Lower leg skin (tissue), 3 donors: Measurements from ENCODE around the gene NECAB2.

Source experiments
- CTCF ChIP-seq, 3 donors: fragments of 450-650 bp; IDR thresholded peaks; one replicate each; pipeline ENCODE4 v1.5.1; 2016; ENCODE audit warnings: antibody characterized with exemption in 3 of 3, mild to moderate bottlenecking in 3 of 3, moderate library complexity in 2 of 3
- POLR2A ChIP-seq, 2 donors: fragments of 450-650 bp; IDR thresholded peaks; one replicate each; pipeline ENCODE4 v1.6.1; 2016 to 2017; ENCODE audit warnings: antibody characterized with exemption in 2 of 2, mild to moderate bottlenecking in 1 of 2, moderate library complexity in 1 of 2

DNA sequence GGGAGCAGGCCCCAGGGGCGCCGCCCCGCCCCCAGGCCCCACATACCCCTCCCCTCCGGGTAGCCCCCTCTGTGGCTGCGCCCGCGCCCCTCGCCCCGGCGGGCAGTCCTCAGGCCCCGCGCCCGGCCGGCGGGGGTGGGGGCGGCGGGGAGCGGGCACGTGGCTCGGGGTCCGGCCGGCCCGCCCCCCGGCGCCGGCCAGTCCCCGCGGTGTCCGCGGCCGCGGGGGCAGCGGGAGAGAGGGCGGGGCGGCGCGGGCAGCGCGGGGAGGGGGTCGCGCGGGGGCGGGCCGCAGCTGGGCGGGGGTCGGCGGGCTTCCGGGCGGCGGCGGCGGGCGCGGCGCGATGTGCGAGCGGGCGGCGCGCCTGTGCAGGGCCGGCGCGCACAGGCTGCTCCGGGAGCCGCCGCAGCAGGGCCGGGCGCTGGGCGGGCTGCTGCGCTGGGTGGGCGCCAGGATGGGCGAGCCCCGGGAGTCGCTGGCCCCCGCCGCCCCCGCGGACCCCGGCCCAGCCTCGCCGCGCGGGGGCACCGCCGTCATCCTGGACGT is 335 bp downstream of the NECAB2 start:
- TF ChIP-seq POLR2A (IDR thresholded peaks at IDR 0.05) (no peak), CTCF (IDR thresholded peaks at IDR 0.05) (no peak)
